Activated CD8-positive, alpha-beta T cell treated with anti-CD3 and anti-CD28 coated beads, Interleukin-2, amount 10 ng/mL, durations not matched to agents 7 days and 5 days (primary cell): ENCODE results near the gene GRIK3. TPM values are rescaled to one million over a fixed set of nuclear protein-coding genes. Genes with fewer than 3 reads are reported as not detected.

Source experiments
- ATAC-seq: fragments of 150-1000 bp; cut with Tn5 transposase; one replicate; pipeline ENCODE4 v1.10.0; 2021; ENCODE audit warnings: moderate library complexity
- CTCF ChIA-PET: fragments of 350-600 bp; sonication (Branson Sonifier 250); formaldehyde crosslinking; loops from one replicate; lab custom pipeline; 2021; ENCODE audit warnings: antibody characterized with exemption; lab: Charles Lee
- POLR2A ChIA-PET: fragments of 350-600 bp; sonication (Branson Sonifier 250); formaldehyde crosslinking; loops from one replicate; lab custom pipeline; 2021; ENCODE audit warnings: antibody characterized with exemption; lab: Charles Lee
- DNase-seq: peaks from one replicate; pipeline ENCODE4 v3.0.0-alpha.2; 2020
- H3K27ac Mint-ChIP-seq: one replicate; pipeline ENCODE4 v1.8.0; 2021; ENCODE audit warnings: mild to moderate bottlenecking, mixed read lengths
- H3K27me3 Mint-ChIP-seq: one replicate; pipeline ENCODE4 v1.8.0; 2021; ENCODE audit warnings: low read depth, mixed read lengths
- H3K36me3 Mint-ChIP-seq: one replicate; pipeline ENCODE4 v1.8.0; 2021; ENCODE audit warnings: low read depth, mixed read lengths
- H3K4me1 Mint-ChIP-seq: one replicate; pipeline ENCODE4 v1.8.0; 2021; ENCODE audit warnings: low read depth, mixed read lengths
- H3K4me3 Mint-ChIP-seq: one replicate; pipeline ENCODE4 v1.8.0; 2021; ENCODE audit warnings: mild to moderate bottlenecking, mixed read lengths
- H3K9me3 Mint-ChIP-seq: one replicate; pipeline ENCODE4 v1.8.0; 2022; ENCODE audit warnings: mixed read lengths; ENCODE audit not compliant: insufficient read depth
- total RNA-seq, 2 experiments: library from RNA; stranded (reverse); gene quantifications; one replicate each; pipeline ENCODE4 v1.2.3, GENCODE V29; 2021

The GRIK3 gene
- total RNA-seq, 2 experiments from 2014 or later = not detected

DNA sequence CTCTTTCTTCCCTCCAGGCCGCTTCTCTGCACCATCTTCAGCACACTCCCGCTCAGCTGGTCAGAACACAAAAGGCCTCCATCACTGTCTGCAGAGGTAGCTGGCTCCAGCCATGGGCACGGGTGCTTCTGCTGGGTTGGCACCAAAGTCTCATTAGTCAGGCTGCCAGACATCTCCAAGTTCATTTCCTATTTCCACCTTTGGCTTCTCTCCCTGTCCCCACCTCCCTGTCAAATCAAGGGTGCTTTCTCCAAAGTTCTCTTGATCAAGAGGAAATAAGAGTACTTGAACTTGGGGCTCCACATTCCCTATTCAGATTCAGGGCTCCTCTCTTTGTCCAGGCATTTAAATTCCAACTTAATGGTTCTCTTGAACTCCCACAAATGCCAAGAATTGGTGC lies 33.9 kb upstream of the GRIK3 start:
- no peak overlapping the region for H3K27ac Mint-ChIP-seq
- no peaks in the 10 kb centered on the region for H3K4me1 Mint-ChIP-seq
- ChIA-PET POLR2A (no interaction called here), CTCF (no interaction called here)
- no peaks in the 10 kb centered on the region for H3K9me3 Mint-ChIP-seq
- H3K4me3 Mint-ChIP-seq = no peak overlapping the region
- H3K36me3 Mint-ChIP-seq = no peaks in the 10 kb centered on the region
- DNase-seq = no peak
- H3K27me3 Mint-ChIP-seq = peaks cover 2% of the 10 kb centered on the region
- ATAC-seq = no peak

DNA sequence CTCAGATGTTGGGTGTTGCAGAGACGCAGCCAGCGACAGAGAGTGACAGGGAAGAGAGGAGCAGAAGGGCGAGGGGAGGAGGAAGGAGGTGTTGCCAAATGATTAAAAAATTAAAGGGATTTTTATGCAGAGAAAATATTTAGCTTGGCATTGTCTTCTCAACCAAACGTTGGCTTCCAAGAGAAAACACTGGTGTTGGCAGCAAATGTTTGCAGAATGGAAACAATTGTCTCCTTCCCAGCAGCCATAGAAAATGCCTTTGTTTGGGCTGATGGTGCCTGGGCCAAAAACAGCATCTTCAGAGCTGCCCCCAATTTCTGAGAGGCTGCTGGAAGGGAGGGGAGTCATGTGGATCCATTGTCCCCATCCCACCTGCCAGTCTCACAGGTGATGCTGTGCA lies 29.7 kb upstream of the GRIK3 start:
- no peaks in the 10 kb centered on the region for H3K9me3 Mint-ChIP-seq
- POLR2A ChIA-PET = no interaction called here
- H3K27me3 Mint-ChIP-seq = peaks cover 2% of the 10 kb centered on the region
- DNase-seq = no peak
- no peak overlapping the region for H3K4me3 Mint-ChIP-seq
- no peaks in the 10 kb centered on the region for H3K36me3 Mint-ChIP-seq
- no peaks in the 10 kb centered on the region for H3K4me1 Mint-ChIP-seq
- CTCF ChIA-PET = no interaction called here
- no peak overlapping the region for H3K27ac Mint-ChIP-seq
- ATAC-seq = no peak

DNA sequence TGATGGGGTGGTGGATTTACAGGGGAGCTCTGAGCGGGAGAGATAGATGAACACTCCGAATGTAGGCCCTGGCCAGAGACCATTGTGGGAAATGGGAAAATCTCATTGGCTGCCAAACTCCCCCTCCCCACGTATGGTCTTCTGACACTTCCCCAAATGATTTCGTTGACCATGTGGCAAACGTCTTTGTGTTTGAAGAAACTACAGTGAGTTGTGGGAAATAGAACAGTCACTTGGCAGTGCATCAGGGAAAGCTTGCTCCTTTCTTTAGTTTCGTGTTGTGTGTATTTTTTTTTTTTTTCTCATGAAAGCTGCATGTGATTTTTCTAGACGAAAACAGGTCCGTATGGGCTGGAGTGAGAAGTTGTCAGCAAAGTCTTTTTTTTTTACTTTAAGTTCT lies 25.0 kb upstream of the GRIK3 start:
- CTCF ChIA-PET = no interaction called here
- no peak for DNase-seq

DNA sequence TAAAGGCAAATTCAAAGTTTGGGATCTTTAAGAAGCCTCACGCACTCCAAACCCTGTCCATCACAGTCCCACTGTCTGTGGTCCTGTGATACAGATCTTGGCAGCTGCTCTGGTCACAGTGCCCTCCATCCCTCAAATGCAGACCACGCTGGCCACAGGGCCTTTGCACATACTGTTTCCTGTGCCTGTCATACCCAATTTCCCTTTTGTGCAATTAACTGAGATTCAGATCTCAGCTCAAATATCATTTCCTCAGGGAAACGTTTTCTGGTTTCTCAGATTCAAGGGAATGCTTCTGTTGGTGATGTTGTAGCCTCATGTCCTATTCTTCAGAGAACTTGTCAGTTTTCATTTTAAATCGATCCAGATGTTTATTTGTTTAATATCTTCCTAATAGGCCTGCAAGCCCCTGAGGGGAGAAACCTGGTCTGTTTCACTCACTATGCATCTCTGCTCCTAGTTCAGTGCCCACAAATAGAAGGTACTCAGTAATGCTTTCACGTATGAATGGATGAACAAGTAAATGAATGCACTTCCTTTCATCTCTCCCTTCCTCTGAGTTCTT lies 24.2 kb upstream of the GRIK3 start:
- H3K27me3 Mint-ChIP-seq = no peaks in the 10 kb centered on the region
- no peaks in the 10 kb centered on the region for H3K9me3 Mint-ChIP-seq
- H3K4me3 Mint-ChIP-seq = no peak overlapping the region
- DNase-seq (no peak), ATAC-seq (no peak)
- no peaks in the 10 kb centered on the region for H3K4me1 Mint-ChIP-seq
- ChIA-PET POLR2A (no interaction called here), CTCF (no interaction called here)
- H3K27ac Mint-ChIP-seq = no peak overlapping the region
- H3K36me3 Mint-ChIP-seq = no peaks in the 10 kb centered on the region

More for the DNA sequence above, 25.0 kb upstream of the GRIK3 start:
- no peaks in the 10 kb centered on the region for H3K36me3 Mint-ChIP-seq
- H3K27ac Mint-ChIP-seq = no peak overlapping the region
- ATAC-seq = no peak
- POLR2A ChIA-PET = no interaction called here
- H3K27me3 Mint-ChIP-seq = no peaks in the 10 kb centered on the region
- no peak overlapping the region for H3K4me3 Mint-ChIP-seq
- H3K4me1 Mint-ChIP-seq = no peaks in the 10 kb centered on the region
- no peaks in the 10 kb centered on the region for H3K9me3 Mint-ChIP-seq

DNA sequence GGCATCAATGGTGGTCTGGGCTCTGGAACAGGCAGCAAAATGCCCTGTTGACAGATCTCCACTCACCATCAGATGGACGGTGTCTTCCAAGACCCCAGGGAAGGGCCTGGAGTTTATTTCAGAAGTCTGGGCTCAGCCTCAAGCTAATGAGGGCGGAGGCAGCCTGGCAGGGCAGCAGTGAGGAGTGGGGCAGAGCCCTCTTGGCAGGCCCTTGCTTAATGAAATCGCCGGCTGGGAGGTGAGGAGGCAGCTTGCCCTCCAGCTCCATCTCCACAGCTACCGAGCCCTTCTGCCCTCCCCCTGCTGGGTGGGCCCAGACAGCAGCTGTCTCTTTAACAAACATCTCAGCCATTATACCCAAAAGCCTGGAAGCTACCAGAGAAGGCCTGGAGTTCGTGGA lies 22.0 kb upstream of the GRIK3 start:
- DNase-seq (no peak), ATAC-seq (no peak)
- no peak overlapping the region for H3K27ac Mint-ChIP-seq
- no peaks in the 10 kb centered on the region for H3K4me1 Mint-ChIP-seq
- ChIA-PET CTCF (no interaction called here), POLR2A (no interaction called here)
- no peaks in the 10 kb centered on the region for H3K27me3 Mint-ChIP-seq
- no peaks in the 10 kb centered on the region for H3K9me3 Mint-ChIP-seq
- H3K36me3 Mint-ChIP-seq = no peaks in the 10 kb centered on the region
- H3K4me3 Mint-ChIP-seq = no peak overlapping the region

DNA sequence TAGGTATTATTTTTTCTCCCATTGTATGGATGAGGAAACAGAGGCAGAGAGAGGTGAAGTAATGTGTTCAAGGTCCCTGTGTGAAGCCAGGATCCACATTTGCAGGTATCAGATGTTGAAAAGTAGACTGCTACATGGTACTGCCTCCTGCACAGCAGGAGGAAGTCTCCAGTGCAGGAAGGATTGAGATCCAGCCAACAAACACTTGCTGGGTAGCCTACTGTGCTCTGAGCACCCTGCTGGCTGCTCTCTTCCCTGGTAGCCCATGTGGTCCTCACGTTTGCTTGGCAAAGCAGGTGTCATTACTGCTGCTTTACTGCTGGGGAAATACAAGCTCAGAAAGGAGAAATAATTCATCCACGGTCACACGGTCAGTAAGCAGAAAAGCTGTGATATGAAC lies 21.3 kb upstream of the GRIK3 start:
- POLR2A ChIA-PET = no interaction called here
- CTCF ChIA-PET = no interaction called here
- Mint-ChIP-seq H3K4me3 (no peak overlapping the region), H3K9me3 (no peaks in the 10 kb centered on the region), H3K36me3 (no peaks in the 10 kb centered on the region), H3K27ac (no peak overlapping the region), H3K4me1 (no peaks in the 10 kb centered on the region), H3K27me3 (no peaks in the 10 kb centered on the region)
- ATAC-seq = no peak
- DNase-seq = no peak

DNA sequence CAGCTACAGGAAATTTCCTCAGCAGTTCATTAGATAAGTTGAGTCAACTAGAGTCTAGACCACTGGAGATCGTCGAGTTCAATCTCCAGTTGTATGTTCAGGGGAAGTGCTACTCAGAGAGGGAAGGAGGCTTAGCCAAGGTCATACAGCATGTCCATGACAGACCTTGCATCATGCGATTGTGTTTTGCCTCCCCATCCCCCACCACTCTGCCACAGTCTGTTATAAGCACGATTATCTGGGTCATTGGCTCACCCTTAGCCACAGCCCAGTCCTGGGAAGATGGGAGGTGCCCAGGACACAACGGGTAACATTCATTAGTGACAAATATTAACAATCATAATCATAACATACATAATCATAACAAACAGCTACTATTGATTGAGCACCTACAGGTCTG lies 18.9 kb upstream of the GRIK3 start:
- DNase-seq = no peak
- no peaks in the 10 kb centered on the region for H3K27me3 Mint-ChIP-seq
- ChIA-PET POLR2A (no interaction called here), CTCF (no interaction called here)
- no peak overlapping the region for H3K4me3 Mint-ChIP-seq
- ATAC-seq = no peak
- no peaks in the 10 kb centered on the region for H3K4me1 Mint-ChIP-seq
- no peaks in the 10 kb centered on the region for H3K36me3 Mint-ChIP-seq
- H3K27ac Mint-ChIP-seq = no peak overlapping the region
- H3K9me3 Mint-ChIP-seq = no peaks in the 10 kb centered on the region

DNA sequence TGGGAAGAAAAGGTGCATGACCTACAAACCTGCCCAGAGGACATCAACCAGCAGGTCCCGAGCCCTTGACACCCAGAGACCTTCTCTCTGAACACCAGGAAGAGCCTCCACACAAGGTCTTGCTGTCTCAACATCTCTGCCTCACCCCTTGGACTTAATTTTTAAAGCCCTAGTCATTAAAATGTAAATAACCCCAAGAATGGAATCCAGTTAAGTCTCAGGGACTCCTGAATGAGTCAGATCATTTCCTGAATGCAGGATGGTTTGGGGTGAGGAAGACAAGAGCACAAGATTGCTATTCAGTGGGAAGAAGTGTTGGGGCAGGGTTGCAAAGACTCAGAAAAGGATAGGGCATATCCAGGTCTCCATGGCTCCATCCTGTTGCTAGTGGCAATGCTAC lies 17.8 kb upstream of the GRIK3 start:
- no peak overlapping the region for H3K27ac Mint-ChIP-seq
- no peaks in the 10 kb centered on the region for H3K36me3 Mint-ChIP-seq
- POLR2A ChIA-PET = no interaction called here
- no peak for DNase-seq
- CTCF ChIA-PET = no interaction called here
- H3K4me1 Mint-ChIP-seq = no peaks in the 10 kb centered on the region
- H3K9me3 Mint-ChIP-seq = no peaks in the 10 kb centered on the region
- no peak for ATAC-seq
- H3K4me3 Mint-ChIP-seq = no peak overlapping the region
- no peaks in the 10 kb centered on the region for H3K27me3 Mint-ChIP-seq

DNA sequence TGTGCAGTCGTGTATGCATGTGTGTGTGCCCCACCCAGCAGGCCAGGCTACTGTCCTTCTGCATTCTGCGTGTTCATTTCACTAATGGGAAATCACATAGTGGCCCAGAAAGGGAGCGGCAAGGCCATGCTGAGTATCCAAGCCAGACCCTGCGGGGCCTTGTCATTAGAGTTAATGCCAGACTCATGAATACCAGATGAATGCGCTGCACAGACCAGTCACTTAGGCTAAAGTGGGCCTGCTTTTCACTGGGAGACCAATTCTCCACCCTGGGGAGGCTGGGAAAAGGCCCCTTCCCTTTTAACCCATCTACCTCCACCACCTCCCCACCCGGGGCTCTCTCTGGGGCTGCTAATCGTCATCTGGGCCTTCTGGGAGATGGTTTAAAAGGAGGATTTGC lies 17.0 kb upstream of the GRIK3 start:
- ATAC-seq (no peak), DNase-seq (no peak)
- no peaks in the 10 kb centered on the region for H3K36me3 Mint-ChIP-seq
- CTCF ChIA-PET = no interaction called here
- H3K4me3 Mint-ChIP-seq = no peak overlapping the region
- H3K4me1 Mint-ChIP-seq = no peaks in the 10 kb centered on the region
- no peaks in the 10 kb centered on the region for H3K27me3 Mint-ChIP-seq
- no peak overlapping the region for H3K27ac Mint-ChIP-seq
- POLR2A ChIA-PET = no interaction called here
- H3K9me3 Mint-ChIP-seq = no peaks in the 10 kb centered on the region

DNA sequence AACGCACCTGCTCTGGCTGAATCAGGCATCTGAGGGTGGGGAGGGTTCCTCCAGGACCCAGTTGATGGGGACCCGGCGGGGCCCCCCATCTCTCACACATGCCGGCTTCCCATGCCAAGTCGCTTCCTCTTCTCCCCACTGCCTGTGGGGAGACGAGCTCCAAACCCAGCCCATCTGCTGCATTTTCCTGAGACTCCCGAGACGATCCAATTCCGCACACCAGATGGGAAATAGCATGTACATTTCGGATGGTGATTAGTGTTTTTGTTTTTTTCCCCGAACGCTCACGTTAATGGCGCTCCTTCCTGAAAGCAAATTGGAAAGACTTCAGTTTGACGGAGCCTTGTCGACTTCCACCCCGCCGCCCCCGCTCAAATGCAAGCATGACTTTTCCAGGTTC lies 13.2 kb upstream of the GRIK3 start:
- Mint-ChIP-seq H3K4me3 (no peak overlapping the region), H3K4me1 (no peaks in the 10 kb centered on the region), H3K36me3 (no peaks in the 10 kb centered on the region), H3K9me3 (no peaks in the 10 kb centered on the region), H3K27ac (no peak overlapping the region), H3K27me3 (peaks cover 5% of the 10 kb centered on the region)
- ChIA-PET POLR2A (no interaction called here), CTCF (no interaction called here)
- ATAC-seq = no peak
- no peak for DNase-seq

DNA sequence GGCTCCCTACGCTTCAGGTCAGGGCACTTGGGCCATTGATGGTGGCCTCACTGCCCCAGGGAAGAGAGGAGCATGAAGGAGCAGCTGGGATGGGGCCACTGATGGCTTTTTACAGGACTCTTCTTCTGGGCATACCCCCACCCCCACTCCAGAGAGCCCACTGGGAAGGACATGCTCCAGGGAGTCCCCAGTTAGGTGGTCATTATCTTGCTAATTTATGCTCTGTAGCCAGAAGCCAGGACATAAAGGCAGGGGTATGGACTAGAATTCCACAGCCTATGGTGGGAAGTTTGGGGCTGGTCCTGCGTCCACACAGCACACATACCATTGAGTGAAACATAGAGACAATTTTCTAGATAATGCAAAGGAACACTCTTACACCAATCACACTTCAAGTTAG lies 8.8 kb upstream of the GRIK3 start:
- ChIA-PET POLR2A (no interaction called here), CTCF (no interaction called here)
- no peaks in the 10 kb centered on the region for H3K4me1 Mint-ChIP-seq
- no peak overlapping the region for H3K4me3 Mint-ChIP-seq
- no peaks in the 10 kb centered on the region for H3K9me3 Mint-ChIP-seq
- H3K27me3 Mint-ChIP-seq = peaks cover 39% of the 10 kb centered on the region
- no peaks in the 10 kb centered on the region for H3K36me3 Mint-ChIP-seq
- no peak for DNase-seq
- H3K27ac Mint-ChIP-seq = no peak overlapping the region
- no peak for ATAC-seq

DNA sequence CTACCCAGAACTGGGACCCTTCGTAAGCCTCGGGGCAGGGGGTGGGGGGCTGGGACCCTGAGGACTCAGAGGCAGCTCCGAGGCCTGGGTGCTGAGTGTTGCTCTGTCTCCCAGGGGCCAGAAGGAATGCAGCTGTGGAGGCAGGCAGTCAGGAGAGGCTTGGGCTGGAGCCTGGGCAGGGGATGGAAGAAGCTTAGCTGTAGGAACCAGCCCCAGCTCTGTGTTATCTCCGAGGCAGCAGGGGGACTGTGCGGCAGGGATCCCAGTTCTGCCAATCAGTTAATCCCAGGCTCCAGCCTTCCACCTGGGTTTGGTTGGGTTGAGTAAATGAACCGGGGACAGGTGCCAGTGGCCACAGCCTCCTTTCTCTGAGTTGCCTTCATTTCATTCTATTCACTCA lies 8.2 kb upstream of the GRIK3 start:
- no peaks in the 10 kb centered on the region for H3K4me1 Mint-ChIP-seq
- H3K36me3 Mint-ChIP-seq = no peaks in the 10 kb centered on the region
- H3K27ac Mint-ChIP-seq = no peak overlapping the region
- ATAC-seq (no peak), DNase-seq (no peak)
- POLR2A ChIA-PET = no interaction called here
- no peaks in the 10 kb centered on the region for H3K9me3 Mint-ChIP-seq
- H3K4me3 Mint-ChIP-seq = no peak overlapping the region
- peaks cover 42% of the 10 kb centered on the region for H3K27me3 Mint-ChIP-seq
- CTCF ChIA-PET = no interaction called here

DNA sequence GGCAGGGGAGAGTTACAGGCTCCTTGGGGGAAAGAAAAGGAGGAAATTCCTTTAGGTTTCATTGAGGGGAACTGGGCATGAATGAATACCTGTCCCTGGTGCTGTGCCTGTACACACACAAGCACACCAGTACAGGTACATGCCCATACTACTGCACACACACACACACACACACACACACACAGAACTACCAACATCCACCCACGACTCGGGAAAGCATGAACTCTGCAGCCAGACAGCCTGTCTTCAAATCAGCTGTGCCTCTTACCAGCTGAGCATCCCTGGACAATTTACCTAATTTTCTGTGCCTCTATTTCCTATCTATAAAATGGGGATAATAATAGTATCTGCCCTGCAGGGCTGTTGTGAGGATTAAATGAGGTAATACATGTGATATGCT lies 7.2 kb upstream of the GRIK3 start:
- H3K27me3 Mint-ChIP-seq = peaks cover 50% of the 10 kb centered on the region
- H3K9me3 Mint-ChIP-seq = no peaks in the 10 kb centered on the region
- ChIA-PET POLR2A (no interaction called here), CTCF (no interaction called here)
- H3K36me3 Mint-ChIP-seq = no peaks in the 10 kb centered on the region
- H3K4me3 Mint-ChIP-seq = no peak overlapping the region
- no peak overlapping the region for H3K27ac Mint-ChIP-seq
- H3K4me1 Mint-ChIP-seq = no peaks in the 10 kb centered on the region
- DNase-seq = no peak
- ATAC-seq = no peak
